Hippocampal formation (tissue), 2 donors: ENCODE results near the gene PRMT2.
"Not testable (repeated sequence)": the region's sequence is repeated elsewhere in the genome, so short reads cannot be mapped to it uniquely, and the experiment has no call there.

Experiments
- DNase-seq, 2 donors: peaks; one replicate each; lab custom pipeline; 2025; lab: John Stamatoyannopoulos, UW

Gene PRMT2

GRCh38 chr21:46617267-46618051, 18.0 kb upstream of the PRMT2 start:
- no peak for DNase-seq

- no peak for DNase-seq
These were observed 16.6 kb upstream of the PRMT2 start for GRCh38 chr21:46618738-46619379.

GRCh38 chr21:46619846-46620245, 15.6 kb upstream of the PRMT2 start:
- DNase-seq: no peak

- no peak for DNase-seq
These were observed 14.6 kb upstream of the PRMT2 start for GRCh38 chr21:46620846-46621245.

- peak; percentile 89 to 93 for DNase-seq
These were observed 13.9 kb upstream of the PRMT2 start for GRCh38 chr21:46621457-46622182.

GRCh38 chr21:46622226-46622625, 13.2 kb upstream of the PRMT2 start:
- peak; percentile 79 to 93 for DNase-seq

GRCh38 chr21:46624050-46624449, 11.4 kb upstream of the PRMT2 start:
- DNase-seq: peak in 1 of 2 donors; percentile 15

GRCh38 chr21:46625759-46626158, 9.7 kb upstream of the PRMT2 start:
- DNase-seq: no peak

GRCh38 chr21:46626536-46626935, 8.9 kb upstream of the PRMT2 start:
- DNase-seq: no peak

GRCh38 chr21:46626975-46627501, 8.4 kb upstream of the PRMT2 start:
- no peak for DNase-seq

- DNase-seq: no peak
These were observed 7.7 kb upstream of the PRMT2 start for GRCh38 chr21:46627726-46628125.

GRCh38 chr21:46628868-46629267, 6.6 kb upstream of the PRMT2 start:
- no peak for DNase-seq

- not testable (repeated sequence) for DNase-seq
These were observed 4.6 kb upstream of the PRMT2 start for GRCh38 chr21:46630915-46631314.

GRCh38 chr21:46633566-46633965, 1.9 kb upstream of the PRMT2 start:
- DNase-seq: no peak

- DNase-seq: no peak
These were observed 1.0 kb upstream of the PRMT2 start for GRCh38 chr21:46634427-46634826.

- peak in 1 of 2 donors; percentile 70 for DNase-seq
These were observed 529 bp upstream of the PRMT2 start for GRCh38 chr21:46634966-46635323.

- no peak for DNase-seq
These were observed 673 bp downstream of the PRMT2 start for GRCh38 chr21:46636181-46636512.

GRCh38 chr21:46636550-46637285, 1.2 kb downstream of the PRMT2 start:
- no peak for DNase-seq

GRCh38 chr21:46637952-46638746, 2.7 kb downstream of the PRMT2 start:
- no peak for DNase-seq

GRCh38 chr21:46639489-46640386, 4.3 kb downstream of the PRMT2 start:
- peak in 1 of 2 donors; percentile 51 for DNase-seq
